ENCODE measurements around the gene MTX1.

GRCh38 chr1:155202731-155203515 lies 5.6 kb upstream of the MTX1 start:
- TF ChIP-seq CTCF (IDR thresholded peaks at IDR 0.05) = no peak
- TF ChIP-seq POLR2A (IDR thresholded peaks at IDR 0.05) = no peak

All from adrenal gland (tissue), 5 donors.